GM12892 (cell line): ENCODE measurements around the gene BPI.

ENCODE experiments used
- DNase-seq: peaks from one replicate; pipeline ENCODE4 v3.0.0; 2011; ENCODE audit not compliant: insufficient read length
- FAIRE-seq: peaks from 2 replicates; lab custom pipeline; 2011; peaks lifted over from hg19 to GRCh38; lab: Jason Lieb, UNC
- POLR2A ChIP-seq: IDR thresholded peaks from 2 replicates; pipeline ENCODE4 v1.6.1; 2011; ENCODE audit warnings: low read depth, low read length, control low read depth
- POLR2AphosphoS5 ChIP-seq: IDR thresholded peaks from 2 replicates; pipeline ENCODE4 v1.6.1; 2011; ENCODE audit warnings: low read depth, low read length, control low read depth
- TAF1 ChIP-seq: IDR thresholded peaks from 2 replicates; pipeline ENCODE4 v1.6.1; 2011; ENCODE audit warnings: low read depth, mild to moderate bottlenecking, control low read depth, low read length, borderline replicate concordance

The BPI gene

GRCh38 chr20:38296433-38296832, 7.5 kb upstream of the BPI start:
- TF ChIP-seq TAF1 (no peak), POLR2AphosphoS5 (no peak), POLR2A (no peak)
- no peak for DNase-seq
- no peak for FAIRE-seq

DNA sequence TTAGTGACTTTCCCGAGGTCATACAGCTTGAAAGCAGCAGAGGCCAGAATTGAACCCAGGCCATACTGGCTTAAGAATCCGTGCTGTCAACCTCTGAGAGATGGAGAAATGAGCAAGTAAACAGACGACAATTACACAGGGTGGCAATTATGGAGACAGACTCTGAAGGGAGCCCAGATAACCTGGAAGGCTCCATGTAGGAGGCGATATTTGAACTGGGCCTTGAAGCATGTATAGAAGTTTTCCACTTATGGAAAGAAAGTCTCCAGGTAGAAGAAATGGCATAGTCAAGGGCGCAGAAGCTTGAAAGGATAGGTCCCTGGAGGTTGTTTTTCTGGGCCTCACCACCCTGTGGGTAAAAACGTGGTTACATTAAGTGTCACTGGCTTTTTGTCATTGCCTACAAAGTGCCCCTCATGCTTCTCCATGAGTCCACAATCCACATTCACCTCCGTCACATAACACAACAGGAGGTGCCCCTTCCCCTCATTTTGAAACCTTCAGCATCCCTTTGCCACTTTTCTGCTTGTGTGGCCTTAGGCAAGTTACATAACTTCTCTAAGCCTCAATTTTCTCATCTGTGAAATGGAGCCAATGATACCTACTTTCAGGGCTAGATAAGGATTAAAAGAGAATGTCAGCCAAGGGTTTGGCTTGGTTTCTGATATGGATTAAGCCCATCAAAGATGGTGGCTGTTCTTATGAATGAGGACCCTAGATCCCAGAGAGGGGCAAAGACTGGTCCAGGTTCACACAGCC, 5.9 kb upstream of the BPI start:
- no peak for TF ChIP-seq TAF1
- TF ChIP-seq POLR2AphosphoS5 = no peak
- no peak for TF ChIP-seq POLR2A
- DNase-seq (no peak), FAIRE-seq (no peak)

DNA sequence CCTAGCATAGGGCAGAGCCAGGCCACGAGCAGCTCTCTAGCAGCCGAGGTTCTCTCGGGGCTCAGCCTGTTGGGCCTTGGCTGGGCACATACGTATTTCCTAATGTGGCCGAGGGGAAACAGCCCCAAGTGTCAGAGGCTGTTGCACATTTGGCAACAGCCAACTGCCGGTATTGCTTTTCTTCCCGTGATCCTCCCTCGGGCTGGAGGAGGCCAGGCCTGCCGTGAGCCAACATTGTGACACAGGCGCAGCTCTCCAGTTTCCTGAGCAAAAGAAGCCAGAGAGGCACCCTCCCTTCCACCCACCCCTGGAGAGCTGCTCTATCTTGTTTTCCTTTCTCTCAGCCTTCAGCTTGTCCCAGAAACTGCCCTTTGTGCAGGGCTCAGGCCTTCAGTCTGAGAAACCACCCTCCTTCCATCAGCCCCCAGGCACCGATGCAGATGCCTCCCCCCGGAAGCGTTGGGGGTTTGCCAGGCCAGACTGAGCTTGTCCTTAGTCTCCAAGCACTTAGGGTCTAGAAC, 5.1 kb upstream of the BPI start:
- FAIRE-seq (no peak), DNase-seq (no peak)
- no peak for TF ChIP-seq POLR2A
- no peak for TF ChIP-seq TAF1
- TF ChIP-seq POLR2AphosphoS5 = no peak

GRCh38 chr20:38299963-38300362, 4.0 kb upstream of the BPI start:
- DNase-seq = no peak
- FAIRE-seq = no peak
- TF ChIP-seq TAF1 (no peak), POLR2A (no peak), POLR2AphosphoS5 (no peak)

GRCh38 chr20:38300438-38300837, 3.5 kb upstream of the BPI start:
- TF ChIP-seq POLR2AphosphoS5 (no peak), TAF1 (no peak), POLR2A (no peak)
- FAIRE-seq (no peak), DNase-seq (no peak)

- FAIRE-seq (no peak), DNase-seq (no peak)
- no peak for TF ChIP-seq POLR2AphosphoS5
- no peak for TF ChIP-seq POLR2A
Observed at GRCh38 chr20:38301309-38301708, 2.6 kb upstream of the BPI start.

GRCh38 chr20:38302786-38303185, 1.2 kb upstream of the BPI start:
- no peak for FAIRE-seq
- no peak for DNase-seq
- no peak for TF ChIP-seq POLR2AphosphoS5
- no peak for TF ChIP-seq TAF1
- no peak for TF ChIP-seq POLR2A

DNA sequence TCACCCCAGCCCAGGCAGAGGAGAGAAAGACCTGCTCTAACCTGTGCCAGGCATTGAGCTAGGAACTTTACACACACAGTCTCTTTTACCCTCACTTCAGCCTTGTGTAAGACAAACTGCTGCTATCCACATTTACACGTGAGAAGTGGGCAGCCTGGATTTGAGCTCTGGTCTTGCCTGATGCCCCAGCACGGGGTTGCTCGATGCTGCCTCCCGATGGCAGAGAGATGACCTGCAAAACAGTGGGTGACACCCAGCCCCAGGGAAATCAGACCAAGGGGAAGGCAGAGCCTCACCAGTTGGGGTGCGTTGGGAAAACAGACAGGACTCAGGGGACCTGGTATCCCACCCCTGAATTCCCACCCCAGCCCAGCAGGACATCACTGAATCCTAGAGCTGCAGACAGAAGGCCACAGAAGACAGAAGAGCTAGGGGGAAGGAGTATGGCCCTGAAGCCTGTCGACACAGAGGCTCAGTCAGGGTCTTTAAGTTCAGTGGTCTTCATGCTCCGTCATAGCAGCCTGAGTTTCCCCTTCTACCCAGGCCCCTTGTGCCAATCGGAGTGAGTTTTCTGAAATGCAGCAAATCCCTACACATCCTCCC, 990 bp downstream of the BPI start:
- no peak for TF ChIP-seq POLR2A
- TF ChIP-seq POLR2AphosphoS5 = no peak
- no peak for TF ChIP-seq TAF1
- DNase-seq = no peak
- FAIRE-seq = peak; percentile 76

GRCh38 chr20:38305541-38305940, 1.6 kb downstream of the BPI start:
- DNase-seq (no peak), FAIRE-seq (no peak)
- TF ChIP-seq POLR2AphosphoS5 = no peak
- no peak for TF ChIP-seq TAF1
- no peak for TF ChIP-seq POLR2A

- DNase-seq (no peak), FAIRE-seq (no peak)
- TF ChIP-seq POLR2A (no peak), TAF1 (no peak), POLR2AphosphoS5 (no peak)
Observed at GRCh38 chr20:38306379-38306778, 2.4 kb downstream of the BPI start.

GRCh38 chr20:38307371-38308046, 3.6 kb downstream of the BPI start:
- no peak for TF ChIP-seq POLR2AphosphoS5
- no peak for TF ChIP-seq POLR2A
- no peak for TF ChIP-seq TAF1
- no peak for FAIRE-seq
- DNase-seq = no peak
